HCT116 (cell line): Measurements from ENCODE around the gene PDE1A. TPM values are rescaled to one million over a fixed set of nuclear protein-coding genes. Genes with fewer than 3 reads are reported as not detected.

Source experiments
- ATAC-seq: fragments of 200-7000 bp; cut with Tn5 transposase; 2 replicates; pipeline ENCODE4 v1.9.1; 2020; ENCODE audit warnings: mild to moderate bottlenecking, moderate library complexity
- BruUV-seq: library from RNA; stranded (reverse); fragments of 400-500 nt; replicated peaks from 2 replicates; lab custom pipeline; 2021; lab: Mats Ljungman, UMichigan
- CTCF ChIA-PET: fragments of 300-600 bp; sonication (Branson Sonifier 250); formaldehyde crosslinking; loops from one replicate; lab custom pipeline; 2021; ENCODE audit warnings: antibody characterized with exemption; lab: Charles Lee
- POLR2A ChIA-PET: fragments of 300-600, 350-600 bp; sonication (Branson Sonifier 250); formaldehyde crosslinking; loops from one replicate; lab custom pipeline; 2021; ENCODE audit warnings: antibody characterized with exemption; lab: Charles Lee
- RAD21 ChIA-PET, 2 experiments: fragments of 300-600 bp; sonication (Branson Sonifier 250); formaldehyde crosslinking; loops; one replicate each; lab custom pipeline; 2023; ENCODE audit warnings: low total read pairs in 2 of 2; ENCODE audit not compliant: uncharacterized antibody in 2 of 2, unreplicated experiment in 2 of 2, low non-redundant PET in 1 of 2; lab: Charles Lee
- DNase-seq: peaks from one replicate; pipeline ENCODE4 v3.0.0-alpha.2; 2010; ENCODE audit warnings: low read depth, low spot score
- H2AFZ ChIP-seq: fragments of 200-600 bp; shearing (Covaris generic), sonication (generic); 2 replicates; pipeline ENCODE4 v1.6.1; 2017; ENCODE audit warnings: low read depth, mixed run types, mixed read lengths, antibody characterized with exemption, low read length; ENCODE audit not compliant: poor library complexity, severe bottlenecking
- H3K27ac ChIP-seq: 2 replicates; pipeline ENCODE4 v1.5.1; 2012; ENCODE audit warnings: low read depth, low read length
- H3K27me3 ChIP-seq: fragments of 200-600 bp; sonication (generic); 2 replicates; pipeline ENCODE4 v1.6.1; 2016; ENCODE audit warnings: mixed run types, low read length, mixed read lengths; ENCODE audit not compliant: insufficient read depth
- H3K36me3 ChIP-seq, 2 experiments: fragments of 200-500 bp in 1 of 2; fragments of 200-600 bp in 1 of 2; sonication (Bioruptor generic) in 1 of 2; sonication (generic) in 1 of 2; 2 replicates each; pipeline versions ENCODE4 v1.5.1 to v1.6.1; 2014 to 2016; ENCODE audit warnings: low read length in 2 of 2, inconsistent platforms in 1 of 2, mixed read lengths in 1 of 2, mixed run types in 1 of 2; ENCODE audit not compliant: insufficient read depth in 2 of 2, control insufficient read depth in 1 of 2
- H3K4me1 ChIP-seq, 2 experiments: fragments of 200-600 bp in 1 of 2; sonication (generic) in 1 of 2; 2 replicates each; pipeline versions ENCODE4 v1.5.1 to v1.6.1; 2012 to 2017; ENCODE audit warnings: low read length in 2 of 2, inconsistent platforms in 1 of 2, mild to moderate bottlenecking in 1 of 2, mixed read lengths in 1 of 2, mixed run types in 1 of 2, moderate library complexity in 1 of 2; ENCODE audit not compliant: insufficient read depth in 2 of 2, control insufficient read depth in 1 of 2
- H3K4me2 ChIP-seq: fragments of 200-600 bp; sonication (generic); 2 replicates; pipeline ENCODE4 v1.6.1; 2017; ENCODE audit warnings: mixed run types, low read length, mixed read lengths
- H3K4me3 ChIP-seq, 2 experiments: fragments of 200-600 bp in 1 of 2; sonication (generic) in 1 of 2; replicated peaks in 1 of 2; 2 replicates each; pipeline ENCODE4 v1.5.1; 2011 to 2016; ENCODE audit warnings: low read length in 2 of 2, control low read depth in 1 of 2, low read depth in 1 of 2, mild to moderate bottlenecking in 1 of 2, mixed read lengths in 1 of 2, mixed run types in 1 of 2
- H3K79me2 ChIP-seq: fragments of 200-600 bp; sonication (generic); 2 replicates; pipeline ENCODE4 v1.6.1; 2017; ENCODE audit warnings: mild to moderate bottlenecking, mixed run types, low read length, moderate library complexity, mixed read lengths; ENCODE audit not compliant: insufficient read depth
- H3K9ac ChIP-seq: fragments of 200-600 bp; sonication (generic); 2 replicates; pipeline ENCODE4 v1.6.1; 2016; ENCODE audit warnings: low read length, mixed read lengths
- H3K9me2 ChIP-seq: fragments of 200-600 bp; sonication (generic), shearing (Covaris generic); 2 replicates; pipeline ENCODE4 v1.6.1; 2017; ENCODE audit warnings: mixed run types, mild to moderate bottlenecking, moderate library complexity; ENCODE audit not compliant: insufficient read depth
- H3K9me3 ChIP-seq, 2 experiments: fragments of 200-500 bp in 1 of 2; fragments of 200-600 bp in 1 of 2; sonication (Bioruptor generic) in 1 of 2; sonication (generic) in 1 of 2; 2 replicates each; pipeline ENCODE4 v1.6.1; 2014 to 2017; ENCODE audit warnings: low read length in 2 of 2, mixed read lengths in 2 of 2, inconsistent platforms in 1 of 2, low read depth in 1 of 2, mild to moderate bottlenecking in 1 of 2, mixed run types in 1 of 2, moderate library complexity in 1 of 2; ENCODE audit not compliant: control insufficient read depth in 1 of 2, insufficient read depth in 1 of 2
- H4K20me1 ChIP-seq: fragments of 200-600 bp; sonication (generic), shearing (Covaris generic); 2 replicates; pipeline ENCODE4 v1.6.1; 2017; ENCODE audit warnings: mixed run types, mild to moderate bottlenecking, moderate library complexity; ENCODE audit not compliant: insufficient read depth
- CBX3 ChIP-seq: IDR thresholded peaks from 2 replicates; pipeline ENCODE4 v1.6.1; 2012; ENCODE audit warnings: low read depth
- CEBPB ChIP-seq: IDR thresholded peaks from 2 replicates; pipeline ENCODE4 v1.6.1; 2012; ENCODE audit warnings: low read depth
- EGR1 ChIP-seq: IDR thresholded peaks from 2 replicates; pipeline ENCODE4 v1.6.1; 2012; ENCODE audit warnings: low read depth
- EZH2 ChIP-seq: fragments of 200-600 bp; sonication (generic); IDR thresholded peaks from 2 replicates; pipeline ENCODE4 v1.6.1; 2017; ENCODE audit warnings: antibody characterized with exemption, mixed run types
- FOSL1 ChIP-seq: IDR thresholded peaks from 2 replicates; pipeline ENCODE4 v1.6.1; 2012; ENCODE audit warnings: low read depth
- POLR2A ChIP-seq: IDR thresholded peaks from 2 replicates; pipeline ENCODE4 v1.7.0; 2011; ENCODE audit warnings: borderline replicate concordance; ENCODE audit not compliant: insufficient read depth, insufficient read length; ENCODE audit errors: extremely low read depth
- POLR2AphosphoS5 ChIP-seq: IDR thresholded peaks from 2 replicates; pipeline ENCODE4 v1.6.1; 2011; ENCODE audit warnings: mild to moderate bottlenecking, low read depth, low read length, moderate library complexity
- RAD21 ChIP-seq: IDR thresholded peaks from 2 replicates; pipeline ENCODE4 v1.6.1; 2012; ENCODE audit warnings: low read depth, mild to moderate bottlenecking
- SIN3A ChIP-seq: IDR thresholded peaks from 2 replicates; pipeline ENCODE4 v1.6.1; 2012; ENCODE audit warnings: low read depth
- SP1 ChIP-seq: IDR thresholded peaks from 2 replicates; pipeline ENCODE4 v1.6.1; 2012; ENCODE audit warnings: low read depth
- SRF ChIP-seq: IDR thresholded peaks from 2 replicates; pipeline ENCODE4 v1.6.1; 2012; ENCODE audit warnings: low read depth
- YY1 ChIP-seq: IDR thresholded peaks from 2 replicates; pipeline ENCODE4 v1.6.1; 2011; ENCODE audit warnings: low read length, low read depth, moderate library complexity, mild to moderate bottlenecking; ENCODE audit not compliant: insufficient replicate concordance; ENCODE audit errors: extremely low read depth
- ZFX ChIP-seq: fragments of 450-650 bp; IDR thresholded peaks from 2 replicates; pipeline ENCODE4 v1.6.1; 2017
- ZNF274 ChIP-seq: fragments of 200-500 bp; sonication (Bioruptor generic); IDR thresholded peaks from 2 replicates; pipeline ENCODE4 v1.6.1; 2014; ENCODE audit warnings: mild to moderate bottlenecking, low read depth, low read length, inconsistent platforms
- intact Hi-C: fragments of 100-400 bp; cut with micrococcal nuclease; formaldehyde crosslinking; loops from 2 replicates; pipeline ENCODE4 v1.10.0; 2022
- total RNA-seq: library from RNA; stranded (reverse); gene quantifications from one replicate; pipeline ENCODE4 v1.2.1, GENCODE V29; 2021; ENCODE audit not compliant: unreplicated experiment
- TF ChIP-seq, protein P1 (sequence below): IDR thresholded peaks from 2 replicates; pipeline ENCODE4 v1.6.1; 2012
- TF ChIP-seq, protein P2 (sequence below): IDR thresholded peaks from 2 replicates; pipeline ENCODE4 v1.6.1; 2012
- TF ChIP-seq, protein P3 (sequence below), 3 experiments: fragments of 200-600 bp in 1 of 3; sonication (generic) in 1 of 3; IDR thresholded peaks in 2 of 3; conservative IDR thresholded peaks in 1 of 3; 2 replicates each; pipeline ENCODE4 v1.5.1; 2012 to 2017; ENCODE audit warnings: low read depth in 2 of 3, low read length in 2 of 3, antibody characterized with exemption in 1 of 3, borderline replicate concordance in 1 of 3, control low read depth in 1 of 3, mild to moderate bottlenecking in 1 of 3, mixed read lengths in 1 of 3, mixed run types in 1 of 3, moderate library complexity in 1 of 3; ENCODE audit not compliant: insufficient read depth in 1 of 3

PDE1A gene
- total RNA-seq, 1 experiment from 2014 or later = 0.12 TPM

DNA sequence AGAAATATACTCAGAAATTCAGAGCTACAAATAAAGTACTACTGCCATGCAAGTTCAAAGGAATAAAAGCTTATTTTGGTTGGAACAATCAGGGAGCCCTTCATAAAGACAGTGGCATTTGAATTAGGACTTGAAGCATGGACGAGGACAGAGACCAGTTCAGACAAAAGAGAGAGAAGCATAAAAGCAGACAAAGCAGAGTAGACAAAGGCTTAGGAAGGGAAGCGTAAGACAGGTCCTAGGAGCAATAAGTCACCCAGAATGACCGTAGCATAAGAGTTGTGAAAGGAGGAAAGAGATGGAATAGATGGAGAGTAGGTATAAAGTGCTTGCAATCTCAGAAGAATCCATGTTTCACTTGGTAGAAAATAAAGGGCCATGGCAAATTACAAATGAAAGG lies 14.0 kb downstream of the PDE1A start:
- Histone ChIP-seq H3K9me2 (no peaks in the 10 kb centered on the region), H3K79me2 (no peaks in the 10 kb centered on the region), H2AFZ (no peak overlapping the region), H3K4me1 (no peaks in the 10 kb centered on the region), H3K4me3 (no peak overlapping the region), H3K9me3 (no peaks in the 10 kb centered on the region), H3K4me2 (no peak overlapping the region), H4K20me1 (no peaks in the 10 kb centered on the region), H3K36me3 (no peaks in the 10 kb centered on the region), H3K27me3 (no peaks in the 10 kb centered on the region), H3K27ac (no peak overlapping the region), H3K9ac (no peak overlapping the region)
- RAD21 ChIA-PET = no interaction called here
- intact Hi-C loops = no loop called here
- POLR2A ChIA-PET = no interaction called here
- BruUV-seq = no TSS peak
- no peak for ATAC-seq
- no peak for DNase-seq
- TF ChIP-seq FOSL1 (no peak), SP1 (no peak), SIN3A (no peak), ZNF274 (no peak), CBX3 (no peak), POLR2A (no peak), ZFX (no peak), EZH2 (no peak), RAD21 (no peak)
- TF ChIP-seq, protein P1, sequence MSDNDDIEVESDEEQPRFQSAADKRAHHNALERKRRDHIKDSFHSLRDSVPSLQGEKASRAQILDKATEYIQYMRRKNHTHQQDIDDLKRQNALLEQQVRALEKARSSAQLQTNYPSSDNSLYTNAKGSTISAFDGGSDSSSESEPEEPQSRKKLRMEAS = no peak
- TF ChIP-seq, protein P2, sequence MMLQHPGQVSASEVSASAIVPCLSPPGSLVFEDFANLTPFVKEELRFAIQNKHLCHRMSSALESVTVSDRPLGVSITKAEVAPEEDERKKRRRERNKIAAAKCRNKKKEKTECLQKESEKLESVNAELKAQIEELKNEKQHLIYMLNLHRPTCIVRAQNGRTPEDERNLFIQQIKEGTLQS = no peak
- CTCF ChIA-PET = no interaction called here

DNA sequence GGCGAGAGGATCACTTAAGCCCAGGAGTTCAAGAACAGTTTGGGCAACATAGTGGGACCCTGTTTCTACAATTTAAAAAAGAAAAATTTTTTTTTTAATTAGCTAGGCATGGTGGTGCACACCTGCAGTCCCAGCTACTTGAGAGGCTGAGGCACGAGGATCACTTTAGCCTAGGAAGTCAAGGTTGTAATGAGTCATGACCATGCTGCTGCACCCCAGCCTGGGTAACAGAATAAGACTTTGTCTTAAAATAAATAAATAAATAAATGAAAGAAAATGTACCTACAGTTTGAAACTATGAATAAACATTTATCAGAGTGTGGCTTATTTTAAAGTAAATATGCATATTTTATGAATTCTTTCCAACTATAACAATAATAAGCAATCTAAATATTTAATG lies 16.7 kb downstream of the PDE1A start:
- Histone ChIP-seq H3K9me3 (no peaks in the 10 kb centered on the region), H3K4me1 (no peaks in the 10 kb centered on the region), H3K27me3 (no peaks in the 10 kb centered on the region), H3K36me3 (no peaks in the 10 kb centered on the region), H3K79me2 (no peaks in the 10 kb centered on the region), H2AFZ (no peak overlapping the region), H4K20me1 (no peaks in the 10 kb centered on the region), H3K4me2 (no peak overlapping the region), H3K9me2 (no peaks in the 10 kb centered on the region), H3K27ac (no peak overlapping the region), H3K9ac (no peak overlapping the region), H3K4me3 (no peak overlapping the region)
- ATAC-seq (no peak), DNase-seq (no peak)
- RAD21 ChIA-PET = no interaction called here
- CTCF ChIA-PET = no interaction called here
- BruUV-seq = no TSS peak
- intact Hi-C loops = no loop called here
- POLR2A ChIA-PET = no interaction called here
- TF ChIP-seq EGR1 (no peak), SRF (no peak), FOSL1 (no peak), RAD21 (no peak), SIN3A (no peak), CEBPB (no peak), POLR2AphosphoS5 (no peak), YY1 (no peak)
- TF ChIP-seq, protein P3, sequence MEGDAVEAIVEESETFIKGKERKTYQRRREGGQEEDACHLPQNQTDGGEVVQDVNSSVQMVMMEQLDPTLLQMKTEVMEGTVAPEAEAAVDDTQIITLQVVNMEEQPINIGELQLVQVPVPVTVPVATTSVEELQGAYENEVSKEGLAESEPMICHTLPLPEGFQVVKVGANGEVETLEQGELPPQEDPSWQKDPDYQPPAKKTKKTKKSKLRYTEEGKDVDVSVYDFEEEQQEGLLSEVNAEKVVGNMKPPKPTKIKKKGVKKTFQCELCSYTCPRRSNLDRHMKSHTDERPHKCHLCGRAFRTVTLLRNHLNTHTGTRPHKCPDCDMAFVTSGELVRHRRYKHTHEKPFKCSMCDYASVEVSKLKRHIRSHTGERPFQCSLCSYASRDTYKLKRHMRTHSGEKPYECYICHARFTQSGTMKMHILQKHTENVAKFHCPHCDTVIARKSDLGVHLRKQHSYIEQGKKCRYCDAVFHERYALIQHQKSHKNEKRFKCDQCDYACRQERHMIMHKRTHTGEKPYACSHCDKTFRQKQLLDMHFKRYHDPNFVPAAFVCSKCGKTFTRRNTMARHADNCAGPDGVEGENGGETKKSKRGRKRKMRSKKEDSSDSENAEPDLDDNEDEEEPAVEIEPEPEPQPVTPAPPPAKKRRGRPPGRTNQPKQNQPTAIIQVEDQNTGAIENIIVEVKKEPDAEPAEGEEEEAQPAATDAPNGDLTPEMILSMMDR (IDR thresholded peaks at IDR 0.05 in 2 of 3, conservative IDR thresholded peaks at IDR 0.05 in 1 of 3; ENCODE audit: borderline replicate concordance in 1 of 3, insufficient read depth in 1 of 3, low read depth in 2 of 3, low read length in 2 of 3) = no peak
- TF ChIP-seq, protein P1 = no peak
